NCI-H446 treated with DMSO at 0.1 percent for 48 hours (cell line): ENCODE data around the gene QTRT2.
A peak's percentile ranks its signal among the peaks of the same experiment; 100 is the strongest.

Experiments used
- DNase-seq: peaks from one replicate; lab custom pipeline; 2025; lab: John Stamatoyannopoulos, UW

Gene QTRT2

DNA sequence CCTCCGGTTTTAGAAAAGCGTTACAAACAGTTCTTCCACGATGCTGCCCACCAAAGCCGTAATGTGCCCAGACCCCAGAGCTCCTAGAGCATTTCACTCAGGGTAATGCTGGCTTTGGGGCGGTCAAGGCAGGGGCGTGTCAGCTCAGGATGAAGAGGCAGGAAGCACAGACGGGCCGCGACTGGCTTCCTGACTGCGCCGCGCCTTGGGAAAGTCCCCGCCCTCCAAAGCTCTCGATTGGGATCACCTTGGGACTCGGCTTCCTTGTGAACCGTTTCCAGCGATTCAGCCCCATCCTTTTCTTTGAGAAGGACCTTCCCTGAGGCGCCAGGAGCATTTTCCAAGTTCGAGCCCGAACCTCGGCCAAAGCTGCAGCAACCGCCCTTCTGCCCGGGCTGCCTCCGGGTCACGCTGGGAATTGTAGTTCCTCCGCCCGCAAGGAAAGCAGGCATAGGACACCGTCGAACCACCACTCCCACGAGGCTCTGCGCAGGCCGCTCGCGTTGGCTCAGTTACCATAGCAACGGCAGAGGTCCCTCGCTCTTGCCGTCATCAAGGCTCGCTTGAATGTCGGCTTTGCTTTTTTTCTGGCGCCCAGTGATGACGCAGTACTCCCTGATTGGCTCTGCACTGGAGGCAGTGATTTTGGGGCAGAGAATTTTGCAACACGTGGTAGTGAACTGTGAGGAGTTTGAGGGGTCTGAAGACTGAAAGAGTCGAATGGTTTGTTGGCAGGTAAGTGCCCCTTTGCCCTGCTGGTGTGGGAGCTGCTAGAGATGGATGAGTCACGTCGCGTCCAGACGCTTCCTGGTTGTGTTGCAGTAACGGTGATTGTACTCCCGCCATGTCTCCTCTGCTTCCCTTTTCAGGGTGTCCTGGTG is at the start of gene QTRT2, which contains the start of gene CCDC191:
Gene QTRT2, plus strand, starts transcription at position 608 of the 881 bp plus-strand sequence. CDS start 8,521 bp downstream, outside the sequence.
Gene CCDC191, minus strand, starts transcription at position 397 of the 881 bp plus-strand sequence. Its CDS starts 60 bp downstream, at position 337.
- peak; percentile 99 for DNase-seq

DNA sequence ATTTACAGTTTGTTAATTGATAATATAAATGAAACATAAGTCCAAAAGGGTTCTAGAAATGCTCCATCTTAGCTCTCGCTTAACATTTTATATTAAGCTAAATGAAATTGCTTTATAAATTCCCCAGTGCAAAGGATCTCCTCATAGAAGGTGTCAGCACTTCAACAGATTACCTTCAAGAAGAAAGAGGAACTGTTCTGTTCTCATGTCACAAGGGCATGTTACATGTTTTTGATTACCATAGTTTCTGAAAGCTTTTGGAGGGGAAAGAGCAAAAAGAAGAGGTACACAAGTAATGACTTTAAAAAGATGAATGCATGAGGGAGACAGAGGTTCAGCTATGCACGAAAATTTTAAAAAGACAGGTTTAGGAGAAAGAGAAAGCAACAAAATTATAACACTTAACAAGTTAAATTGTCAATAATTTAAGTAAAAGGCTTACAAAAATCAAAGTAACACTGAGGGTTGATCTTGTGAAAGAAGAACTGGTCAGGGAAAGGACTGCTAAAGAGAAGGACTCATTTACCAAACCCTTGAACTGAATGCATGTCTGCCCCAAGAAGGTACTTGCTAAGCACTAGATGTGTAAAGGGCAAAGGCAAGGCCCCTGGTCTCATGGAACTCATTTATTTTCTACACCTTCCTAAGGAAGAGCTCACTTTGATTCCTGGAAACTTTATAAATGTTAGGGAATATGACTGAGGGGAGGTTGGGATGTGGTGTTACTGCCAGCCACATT is 45.3 kb upstream of the QTRT2 start:
- DNase-seq: no peak

DNA sequence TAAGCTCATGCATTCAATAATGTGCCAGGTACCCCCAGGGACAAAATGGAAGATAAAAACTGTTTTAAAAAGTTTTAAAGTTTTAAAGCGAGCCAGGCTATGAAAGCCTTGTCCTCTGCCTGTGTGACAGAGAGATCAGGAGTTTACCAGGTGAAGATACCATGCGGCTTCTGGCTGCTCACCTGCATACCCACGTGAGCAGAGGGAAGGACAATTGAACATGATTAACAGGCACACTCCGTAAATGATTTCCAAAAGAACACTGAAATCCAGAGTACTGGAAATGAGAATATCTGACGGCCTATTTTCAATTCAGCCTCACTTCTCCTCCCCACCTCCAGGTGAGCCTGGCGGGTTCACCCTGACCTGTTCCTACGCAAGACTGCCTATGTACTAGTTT is 42.3 kb upstream of the QTRT2 start:
- no peak for DNase-seq

- no peak for DNase-seq
Observed at GRCh38 chr3:114019486-114019885, 37.1 kb upstream of the QTRT2 start.

DNA sequence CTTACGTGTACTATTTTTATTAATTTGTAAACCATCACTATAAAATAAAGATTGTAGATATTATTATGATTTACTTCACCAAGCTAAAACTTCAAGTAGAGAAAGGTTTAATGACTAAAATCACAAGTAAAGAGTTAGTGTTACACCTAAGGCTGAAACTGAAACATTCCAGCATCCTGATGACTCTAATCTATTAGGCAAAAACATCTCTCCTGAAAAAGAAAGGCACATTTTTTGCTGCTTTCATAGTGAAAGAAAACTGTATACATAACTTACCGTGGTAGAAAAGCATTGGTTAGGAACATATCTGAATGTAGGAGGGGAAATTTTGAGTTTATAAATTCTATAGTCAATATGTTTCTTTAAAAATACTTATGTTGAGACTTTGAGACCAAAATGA is 35.6 kb upstream of the QTRT2 start:
- DNase-seq: no peak

- no peak for DNase-seq
Observed at GRCh38 chr3:114022145-114022802, 34.3 kb upstream of the QTRT2 start.

DNA sequence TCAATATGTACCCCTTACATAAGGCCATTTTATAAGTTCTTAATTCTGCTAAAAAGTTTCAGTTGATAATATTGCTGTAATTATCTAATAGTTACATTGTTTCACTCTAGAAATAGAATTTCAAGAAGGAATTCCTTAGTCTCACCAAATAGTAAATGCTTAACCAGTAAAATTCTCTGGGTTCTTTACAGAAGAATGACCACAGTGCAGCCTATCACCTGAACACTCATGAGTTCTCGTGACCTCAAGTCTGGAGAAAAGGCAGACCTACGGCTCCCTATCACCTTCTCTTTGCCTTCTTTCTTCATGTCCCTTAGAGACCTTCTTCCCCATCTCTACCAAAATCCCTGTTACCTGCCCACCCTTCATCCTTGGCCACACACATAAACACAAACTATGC is 31.1 kb upstream of the QTRT2 start:
- DNase-seq: no peak

GRCh38 chr3:114026331-114026730 is 30.2 kb upstream of the QTRT2 start:
- no peak for DNase-seq

GRCh38 chr3:114033721-114034120 is 22.8 kb upstream of the QTRT2 start:
- no peak for DNase-seq

GRCh38 chr3:114034211-114034610 is 22.3 kb upstream of the QTRT2 start:
- no peak for DNase-seq

- no peak for DNase-seq
Observed at GRCh38 chr3:114034787-114035545, 21.6 kb upstream of the QTRT2 start.

DNA sequence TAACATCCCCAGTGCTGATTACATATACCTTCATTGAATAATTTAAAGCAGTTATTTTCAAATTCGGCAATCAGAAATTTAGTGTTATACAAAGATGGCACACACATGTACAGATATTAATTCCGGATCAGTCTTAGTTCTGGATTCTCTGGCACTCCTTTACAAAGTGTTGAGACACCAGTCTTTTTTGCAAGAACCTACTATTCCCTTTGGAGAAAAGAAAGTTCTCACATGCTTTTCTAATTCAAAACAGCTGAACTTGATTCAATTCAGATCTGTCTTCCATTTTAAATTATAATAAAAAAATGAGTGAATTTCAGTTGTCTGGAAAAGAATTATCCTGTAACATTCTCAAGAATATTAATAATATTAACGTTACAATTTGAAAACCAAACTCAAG is 20.6 kb upstream of the QTRT2 start:
- DNase-seq: no peak

GRCh38 chr3:114043205-114043604 is 13.3 kb upstream of the QTRT2 start:
- no peak for DNase-seq

DNA sequence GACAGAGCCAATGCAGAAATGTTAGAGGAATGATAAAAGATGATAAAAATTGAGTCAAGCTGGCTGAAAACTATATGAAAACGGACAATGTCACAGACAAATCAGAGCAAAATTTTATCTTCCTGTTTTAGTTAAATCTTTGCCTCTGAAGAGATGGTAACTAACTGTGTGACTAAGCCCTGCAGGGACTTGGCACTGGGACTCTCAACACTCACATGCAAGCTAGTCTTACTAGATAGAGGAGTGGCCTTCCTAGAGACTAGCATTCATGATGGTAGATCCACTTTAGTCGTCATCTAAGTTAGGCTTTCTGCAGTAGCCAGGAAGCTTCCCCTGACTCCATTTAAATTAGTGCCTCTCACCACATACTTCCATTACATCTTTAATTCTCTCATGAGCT is 4.3 kb upstream of the QTRT2 start:
- no peak for DNase-seq

DNA sequence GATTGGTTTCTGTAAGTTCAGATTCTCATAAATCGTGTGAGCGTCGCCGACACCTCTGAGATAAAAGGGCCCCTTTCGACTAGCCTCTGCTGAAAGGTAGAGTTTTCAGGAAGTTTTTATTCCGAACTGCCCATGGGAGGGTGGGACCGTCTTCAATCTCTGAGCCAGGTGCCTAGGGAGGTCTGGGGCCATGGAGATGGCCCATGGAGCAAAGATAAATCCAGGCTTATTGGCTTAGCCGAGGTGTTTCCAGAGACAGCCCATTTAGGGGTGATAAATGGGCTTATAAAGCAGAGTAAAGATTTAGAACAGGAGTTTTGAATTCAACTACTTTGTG is 442 bp downstream of the QTRT2 start:
- DNase-seq: no peak

DNA sequence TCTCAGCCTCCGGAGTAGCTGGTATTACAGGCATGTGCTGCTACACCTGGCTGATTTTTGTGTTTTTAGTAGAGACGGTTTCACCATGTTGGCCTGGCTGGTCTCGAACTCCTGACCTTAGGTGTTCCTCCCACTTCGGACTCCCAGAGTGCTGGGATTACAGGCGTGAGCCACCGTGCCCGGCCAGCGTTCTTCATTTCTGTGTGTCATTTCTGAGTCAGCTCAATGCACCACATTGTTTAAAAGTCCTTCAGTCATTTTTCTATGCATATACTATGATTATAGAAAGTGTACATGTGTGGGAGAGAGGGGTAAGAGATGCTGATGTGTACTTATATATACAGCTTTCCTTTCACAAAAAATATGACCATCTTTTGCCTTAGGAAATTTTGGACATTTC is 2.1 kb downstream of the QTRT2 start:
- no peak for DNase-seq

GRCh38 chr3:114060906-114061655 is 4.5 kb downstream of the QTRT2 start:
- DNase-seq: no peak

- DNase-seq: no peak
Observed at GRCh38 chr3:114067804-114068203, 11.3 kb downstream of the QTRT2 start.

DNA sequence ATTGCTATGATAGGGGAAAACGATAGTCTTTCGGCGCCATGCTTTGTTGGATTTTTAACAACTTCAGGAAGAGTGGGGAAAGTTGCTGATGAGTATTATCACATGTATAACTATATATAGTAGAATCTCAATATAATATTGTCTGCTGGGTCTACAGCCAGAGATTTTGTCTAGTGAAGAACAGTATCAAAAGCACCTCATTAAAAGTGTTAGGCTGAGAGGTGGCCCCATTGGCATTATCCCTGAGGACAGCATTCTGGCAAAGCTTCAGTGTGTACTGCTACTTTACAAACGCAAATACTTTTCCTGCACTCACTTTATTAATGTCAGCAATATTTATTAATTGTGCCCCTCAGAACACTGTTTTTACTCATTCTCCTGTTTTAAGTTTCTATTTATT is 11.8 kb downstream of the QTRT2 start:
- DNase-seq: no peak

- no peak for DNase-seq
Observed at GRCh38 chr3:114071786-114072185, 15.2 kb downstream of the QTRT2 start.

DNA sequence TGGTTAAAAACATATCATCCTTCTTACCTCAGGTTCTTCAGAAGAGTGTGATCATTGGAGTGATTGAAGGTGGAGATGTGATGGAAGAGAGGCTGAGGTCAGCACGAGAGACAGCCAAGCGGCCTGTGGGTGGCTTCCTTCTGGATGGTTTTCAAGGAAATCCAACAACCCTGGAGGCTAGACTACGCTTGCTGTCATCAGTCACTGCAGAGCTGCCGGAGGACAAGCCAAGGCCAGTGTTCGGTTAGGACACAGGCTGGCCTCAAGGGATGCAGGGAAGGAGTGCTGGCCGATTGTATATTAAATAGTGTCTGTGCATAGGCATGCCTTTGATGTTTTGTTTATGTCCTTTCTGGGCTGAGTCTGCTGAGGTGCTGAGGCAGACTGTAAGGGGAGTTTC is 20.2 kb downstream of the QTRT2 start:
- DNase-seq: no peak
